Transverse colon (tissue), 4 donors: ENCODE results near the gene COPB2. TPM values are rescaled to one million over a fixed set of nuclear protein-coding genes. Genes with fewer than 3 reads are reported as not detected.

Source experiments
- DNase-seq: peaks from one replicate; pipeline ENCODE4 v3.0.0-alpha.2; 2019
- H3K27ac ChIP-seq, 4 donors: fragments of 200-600 bp; sonication (generic); 2 replicates each; pipeline ENCODE4 v1.5.1; 2016 to 2018; ENCODE audit warnings: inconsistent platforms in 4 of 4
- H3K27me3 ChIP-seq: fragments of 200-600 bp; sonication (generic); 2 replicates; pipeline ENCODE4 v1.5.1; 2017; ENCODE audit warnings: inconsistent platforms
- H3K36me3 ChIP-seq, 4 donors: fragments of 200-600 bp; sonication (generic); 2 replicates each; pipeline ENCODE4 v1.5.1; 2017 to 2019; ENCODE audit warnings: inconsistent platforms in 4 of 4
- H3K4me1 ChIP-seq, 4 donors: fragments of 200-600 bp; sonication (generic); 2 replicates each; pipeline ENCODE4 v1.5.1; 2017 to 2020; ENCODE audit warnings: inconsistent platforms in 4 of 4
- H3K4me3 ChIP-seq, 4 donors: fragments of 200-600 bp; sonication (generic); 1 replicate in 1 of 4; 2 replicates in 3 of 4; pipeline versions ENCODE4 v1.5.1 to v1.6.1; 2017 to 2019; ENCODE audit warnings: inconsistent platforms in 4 of 4
- H3K9me3 ChIP-seq, 2 donors: fragments of 200-600 bp; sonication (generic); 2 replicates each; pipeline ENCODE4 v1.5.1; 2017 to 2019; ENCODE audit warnings: inconsistent platforms in 2 of 2
- CTCF ChIP-seq, 5 experiments: fragments of 200-600 bp in 3 of 5; fragments of 450-650 bp in 2 of 5; sonication (generic) in 3 of 5; IDR thresholded peaks; 1 replicate in 2 of 5; 2 replicates in 3 of 5; pipeline ENCODE4 v1.5.1; 2016 to 2017; ENCODE audit warnings: antibody characterized with exemption in 5 of 5, inconsistent platforms in 3 of 5, mild to moderate bottlenecking in 2 of 5, moderate library complexity in 1 of 5
- EP300 ChIP-seq: sonication (generic); formaldehyde crosslinking; IDR thresholded peaks from one replicate; pipeline ENCODE4 v1.6.1; 2017; ENCODE audit warnings: antibody characterized with exemption, low read depth
- POLR2A ChIP-seq: fragments of 450-650 bp; IDR thresholded peaks from one replicate; pipeline ENCODE4 v1.6.1; 2016; ENCODE audit warnings: antibody characterized with exemption, mild to moderate bottlenecking, moderate library complexity
- POLR2AphosphoS5 ChIP-seq, 3 donors: sonication (generic); formaldehyde crosslinking; IDR thresholded peaks; one replicate each; pipeline ENCODE4 v1.6.1; 2016; ENCODE audit warnings: antibody characterized with exemption in 3 of 3
- WGBS, 2 donors: methylation state at CpG; one replicate each; pipeline ENCODE4 v1.1.5; 2018; ENCODE audit warnings: low coverage in 1 of 2; 5-methylcytosine and 5-hydroxymethylcytosine counted together
- in situ Hi-C, 4 donors: fragments of 200-750 bp; cut with MboI; loops; one replicate each; pipeline versions ENCODE4 v1.15.0 to v1.15.1; 2017; ENCODE audit warnings: low sequenced_read_pairs in 3 of 4, low pct_ligation_motif_present in 1 of 4, low pct_unique_long_range_greater_than_20kb in 1 of 4
- intact Hi-C: fragments of 100-400 bp; cut with DNase I; formaldehyde crosslinking; loops from one replicate; pipeline ENCODE4 v1.15.1; 2023; ENCODE audit warnings: low total_unique reads
- total RNA-seq, 4 donors: library from RNA; depleted of rRNA; stranded (reverse); fragments of >200 nt; gene quantifications; one replicate each; pipeline ENCODE4 v1.1.0, GENCODE V29; 2016

The COPB2 gene
- total RNA-seq, 4 donors from 2014 or later, result 38.9 to 86.3 (median 56.3) TPM

GRCh38 chr3:139378587-139379241, 10.7 kb downstream of the COPB2 start:
- in situ Hi-C loops, result no loop called here
- no peaks in the 10 kb centered on the region for H3K27me3 ChIP-seq
- no peak overlapping the region for H3K27ac ChIP-seq
- H3K36me3 ChIP-seq, result peaks cover 0 to 86% (median 27%) of the 10 kb centered on the region in 4 donors
- DNase-seq, result no peak
- WGBS, 2 donors, result 80 to 95% methylated on average over 3 of the region's 3 CpGs
- H3K9me3 ChIP-seq, result no peaks in the 10 kb centered on the region
- H3K4me1 ChIP-seq, result peaks cover 0 to 4% (median 0%) of the 10 kb centered on the region in 4 donors
- TF ChIP-seq CTCF (IDR thresholded peaks at IDR 0.05), result no peak
- no peak for TF ChIP-seq POLR2A
- TF ChIP-seq EP300, result no peak
- no peak for TF ChIP-seq POLR2AphosphoS5 (IDR thresholded peaks at IDR 0.05)
- no peak overlapping the region for H3K4me3 ChIP-seq
- intact Hi-C loops, result no loop called here

- Histone ChIP-seq H3K4me1 (no peaks in the 10 kb centered on the region), H3K27me3 (no peaks in the 10 kb centered on the region), H3K36me3 (peaks cover 0 to 82% (median 28%) of the 10 kb centered on the region in 4 donors), H3K9me3 (no peaks in the 10 kb centered on the region), H3K4me3 (no peak overlapping the region), H3K27ac (no peak overlapping the region)
- 88 to 100% methylated on average over 3 of the region's 3 CpGs for WGBS, 2 donors
- intact Hi-C loops (no loop called here), in situ Hi-C loops (no loop called here)
- TF ChIP-seq POLR2A (no peak), POLR2AphosphoS5 (IDR thresholded peaks at IDR 0.05) (no peak), EP300 (no peak), CTCF (IDR thresholded peaks at IDR 0.05) (no peak)
- DNase-seq, result no peak
Observed at GRCh38 chr3:139377378-139377777, 12.1 kb downstream of the COPB2 start.

GRCh38 chr3:139374099-139374498, 15.3 kb downstream of the COPB2 start:
- intact Hi-C loops (no loop called here), in situ Hi-C loops (no loop called here)
- no peak for DNase-seq
- Histone ChIP-seq H3K36me3 (peaks cover 2 to 81% (median 41%) of the 10 kb centered on the region in 4 donors), H3K4me3 (no peak overlapping the region), H3K4me1 (no peaks in the 10 kb centered on the region), H3K9me3 (no peaks in the 10 kb centered on the region), H3K27ac (no peak overlapping the region), H3K27me3 (no peaks in the 10 kb centered on the region)
- TF ChIP-seq EP300 (no peak), CTCF (IDR thresholded peaks at IDR 0.05) (no peak), POLR2A (no peak), POLR2AphosphoS5 (IDR thresholded peaks at IDR 0.05) (no peak)
- 86% methylated on average over 2 of the region's 2 CpGs; no CpG with 5 or more reads in 1 of the 2 donors for WGBS, 2 donors

- H3K36me3 ChIP-seq, result peaks cover under 1 to 90% (median 41%) of the 10 kb centered on the region in 4 donors
- 94 to 100% methylated on average over 1 of the region's 1 CpG for WGBS, 2 donors
Observed at GRCh38 chr3:139364549-139364948, 24.9 kb downstream of the COPB2 start.

More at GRCh38 chr3:139364549-139364948, 24.9 kb downstream of the COPB2 start:
- no peaks in the 10 kb centered on the region for H3K9me3 ChIP-seq
- DNase-seq, result no peak
- intact Hi-C loops (no loop called here), in situ Hi-C loops (no loop called here)
- H3K4me1 ChIP-seq, result no peaks in the 10 kb centered on the region
- TF ChIP-seq EP300 (no peak), CTCF (IDR thresholded peaks at IDR 0.05) (no peak), POLR2AphosphoS5 (IDR thresholded peaks at IDR 0.05) (no peak), POLR2A (no peak)
- H3K4me3 ChIP-seq, result no peak overlapping the region
- H3K27ac ChIP-seq, result no peak overlapping the region
- H3K27me3 ChIP-seq, result no peaks in the 10 kb centered on the region
